ENCODE measurements around the gene ADAP1. TPM values are rescaled to one million over a fixed set of nuclear protein-coding genes. Genes with fewer than 3 reads are reported as not detected.

Gene ADAP1
- total and polyA plus RNA-seq, 12 donors: 0.29 to 60.2 (median 9.3) TPM

DNA sequence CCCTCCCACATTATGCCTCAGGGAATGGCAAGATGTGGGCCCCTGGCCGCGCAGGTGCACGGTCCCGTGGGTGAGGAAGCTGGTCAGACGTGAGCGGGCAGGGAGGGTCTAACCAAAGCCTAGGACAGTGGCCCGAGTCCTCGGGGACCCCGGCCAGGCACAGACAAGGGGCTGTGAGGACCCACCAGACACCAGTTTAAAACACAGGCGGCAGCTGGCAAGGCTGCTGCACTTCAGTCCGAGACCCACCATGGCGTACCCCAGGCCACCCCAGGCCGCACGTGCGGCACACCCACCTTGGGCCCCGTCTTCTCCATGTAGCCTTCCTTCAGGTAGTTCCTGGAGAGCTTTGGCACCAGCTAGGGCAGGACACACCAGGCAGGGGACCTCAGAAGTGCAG is 54.7 kb downstream of the ADAP1 start:
- Histone ChIP-seq H3K36me3 (replicated peaks in 1 of 2) (peaks cover 0 to 26% of the 10 kb centered on the region in 2 donors), H3K4me3 (no peak overlapping the region), H3K27ac (no peak overlapping the region), H3K9me3 (replicated peaks in 1 of 3) (no peaks in the 10 kb centered on the region), H3K27me3 (no peaks in the 10 kb centered on the region), H3K4me1 (replicated peaks in 1 of 2) (peaks cover 5 to 8% of the 10 kb centered on the region in 2 donors)
- 95 to 97% (median 95%) methylated on average over 9 to 16 of the region's 16 CpGs for WGBS, 4 donors
- intact Hi-C loops (cut with DNase I): no loop called here
- no peak for TF ChIP-seq POLR2A (IDR thresholded peaks at IDR 0.05)
- TF ChIP-seq, protein P1, sequence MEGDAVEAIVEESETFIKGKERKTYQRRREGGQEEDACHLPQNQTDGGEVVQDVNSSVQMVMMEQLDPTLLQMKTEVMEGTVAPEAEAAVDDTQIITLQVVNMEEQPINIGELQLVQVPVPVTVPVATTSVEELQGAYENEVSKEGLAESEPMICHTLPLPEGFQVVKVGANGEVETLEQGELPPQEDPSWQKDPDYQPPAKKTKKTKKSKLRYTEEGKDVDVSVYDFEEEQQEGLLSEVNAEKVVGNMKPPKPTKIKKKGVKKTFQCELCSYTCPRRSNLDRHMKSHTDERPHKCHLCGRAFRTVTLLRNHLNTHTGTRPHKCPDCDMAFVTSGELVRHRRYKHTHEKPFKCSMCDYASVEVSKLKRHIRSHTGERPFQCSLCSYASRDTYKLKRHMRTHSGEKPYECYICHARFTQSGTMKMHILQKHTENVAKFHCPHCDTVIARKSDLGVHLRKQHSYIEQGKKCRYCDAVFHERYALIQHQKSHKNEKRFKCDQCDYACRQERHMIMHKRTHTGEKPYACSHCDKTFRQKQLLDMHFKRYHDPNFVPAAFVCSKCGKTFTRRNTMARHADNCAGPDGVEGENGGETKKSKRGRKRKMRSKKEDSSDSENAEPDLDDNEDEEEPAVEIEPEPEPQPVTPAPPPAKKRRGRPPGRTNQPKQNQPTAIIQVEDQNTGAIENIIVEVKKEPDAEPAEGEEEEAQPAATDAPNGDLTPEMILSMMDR (IDR thresholded peaks at IDR 0.05): no peak
- DNase-seq: no peak

DNA sequence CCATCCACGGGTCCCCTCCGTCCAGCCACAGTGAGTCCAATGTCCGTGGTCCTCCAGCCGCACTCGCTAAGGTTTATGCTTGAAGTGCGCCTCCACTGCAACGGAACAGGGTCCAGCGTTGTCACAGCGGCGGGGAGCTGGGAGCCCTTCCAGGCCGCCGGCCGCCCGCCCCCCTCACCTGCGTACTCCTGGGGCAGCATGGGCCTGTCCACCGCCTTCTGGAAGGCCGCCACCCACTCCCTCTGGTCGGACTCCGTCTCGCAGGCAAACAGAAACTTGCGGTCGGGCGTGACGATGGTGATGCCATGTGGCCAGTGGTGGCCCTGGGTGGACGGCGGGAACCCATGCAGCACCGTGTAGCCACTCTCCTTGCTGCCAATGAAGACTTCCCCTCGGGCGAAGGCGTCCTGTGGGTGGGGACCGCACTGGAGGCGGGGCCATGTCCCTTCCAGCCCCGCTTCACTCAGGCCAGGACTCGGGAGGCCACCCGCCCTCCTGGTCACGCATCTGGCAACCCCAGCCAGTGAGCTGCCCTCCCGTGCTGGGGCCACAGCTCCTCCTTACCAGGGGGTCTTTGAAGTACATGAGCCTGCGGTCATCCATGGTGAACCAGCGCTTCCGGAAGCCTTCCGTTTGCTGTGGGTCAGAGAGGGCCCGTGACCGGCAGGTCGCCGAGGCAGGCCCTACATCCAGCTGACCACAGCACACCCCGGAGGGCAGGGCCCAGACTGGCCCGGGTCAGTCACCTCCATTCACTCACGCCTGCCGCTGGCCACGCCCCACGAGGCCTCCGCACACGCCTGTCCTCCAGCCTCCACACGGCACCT is 55.4 kb downstream of the ADAP1 start:
- intact Hi-C loops (cut with DNase I): no loop called here
- WGBS, 4 donors: 85 to 92% (median 91%) methylated on average over 25 to 54 of the region's 54 CpGs

DNA sequence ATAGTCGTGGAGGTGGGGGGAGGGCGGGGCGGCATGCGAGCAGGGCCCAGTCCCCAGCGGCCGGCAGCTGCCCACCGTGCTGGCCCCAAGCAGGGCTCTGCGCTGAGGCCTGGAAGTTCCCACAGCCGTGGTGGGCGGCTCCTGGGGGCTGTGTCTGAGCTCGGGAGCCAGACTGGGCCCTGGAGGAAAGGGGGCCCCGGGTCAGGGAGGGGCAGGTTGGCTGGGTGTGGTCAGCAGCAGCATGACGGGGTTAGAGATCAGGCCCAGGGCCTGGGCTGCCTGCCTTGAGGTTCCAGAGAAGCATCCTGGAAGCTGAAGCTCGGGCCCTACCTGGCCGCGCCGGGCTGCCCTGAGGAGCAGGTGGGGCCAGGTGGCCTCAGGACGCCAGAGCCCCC is 56.0 kb downstream of the ADAP1 start:
- Histone ChIP-seq H3K9me3 (replicated peaks in 1 of 3) (no peaks in the 10 kb centered on the region), H3K27ac (no peak overlapping the region), H3K36me3 (replicated peaks in 1 of 2) (peaks cover 0 to 40% of the 10 kb centered on the region in 2 donors), H3K4me1 (replicated peaks in 1 of 2) (peaks cover 5 to 8% of the 10 kb centered on the region in 2 donors), H3K27me3 (no peaks in the 10 kb centered on the region), H3K4me3 (no peak overlapping the region)
- TF ChIP-seq, protein P1 (IDR thresholded peaks at IDR 0.05): no peak
- TF ChIP-seq POLR2A (IDR thresholded peaks at IDR 0.05): no peak
- 79 to 87% (median 85%) methylated on average over 6 to 18 of the region's 18 CpGs for WGBS, 4 donors
- no peak for DNase-seq
- intact Hi-C loops (cut with DNase I): no loop called here

More for the DNA sequence above, 55.4 kb downstream of the ADAP1 start:
- no peak for TF ChIP-seq POLR2A (IDR thresholded peaks at IDR 0.05)
- TF ChIP-seq, protein P1 (IDR thresholded peaks at IDR 0.05): no peak
- no peak for DNase-seq
- Histone ChIP-seq H3K27ac (no peak overlapping the region), H3K4me1 (replicated peaks in 1 of 2) (peaks cover 5 to 8% of the 10 kb centered on the region in 2 donors), H3K9me3 (replicated peaks in 1 of 3) (no peaks in the 10 kb centered on the region), H3K36me3 (replicated peaks in 1 of 2) (peaks cover 0 to 34% of the 10 kb centered on the region in 2 donors), H3K4me3 (no peak overlapping the region), H3K27me3 (no peaks in the 10 kb centered on the region)

DNA sequence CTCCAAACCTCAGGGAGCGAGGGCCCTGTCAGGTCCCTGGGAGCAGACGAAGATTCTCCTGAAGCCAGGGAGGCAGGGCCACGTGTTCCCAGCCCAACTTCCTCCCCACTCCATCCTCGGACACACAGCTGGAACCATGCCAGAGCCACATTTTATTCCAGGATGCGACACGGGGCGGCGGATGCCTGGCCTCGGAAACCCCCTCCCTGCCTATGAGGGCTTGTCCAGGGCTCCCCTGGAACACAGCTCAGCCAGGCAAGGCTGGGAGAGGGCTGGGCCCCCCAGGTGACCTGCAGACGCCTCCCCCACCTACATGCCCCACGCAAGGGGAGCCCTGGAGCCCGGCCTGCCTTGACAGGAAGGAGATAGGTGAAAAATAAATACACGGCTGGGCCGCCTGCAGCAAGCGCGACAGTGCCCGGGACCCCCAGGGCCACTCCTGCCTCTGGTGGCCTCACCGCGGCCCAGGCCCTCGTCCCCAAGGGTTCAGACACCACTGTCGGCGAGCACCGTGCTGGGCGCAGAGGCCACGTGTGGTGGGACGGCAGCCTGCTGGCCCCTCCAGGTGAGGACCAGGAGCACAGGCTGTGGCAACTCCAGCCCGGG is 56.6 kb downstream of the ADAP1 start:
- H3K27ac ChIP-seq: peak overlapping the region in 1 of 5 donors; percentile 34
- H3K9me3 ChIP-seq (replicated peaks in 1 of 3): no peaks in the 10 kb centered on the region
- peak; percentile 60 to 84 (median 75) for DNase-seq
- H3K4me1 ChIP-seq (replicated peaks in 1 of 2): peaks cover 5 to 8% of the 10 kb centered on the region in 2 donors
- no peaks in the 10 kb centered on the region for H3K27me3 ChIP-seq
- peaks cover 0 to 40% of the 10 kb centered on the region in 2 donors for H3K36me3 ChIP-seq (replicated peaks in 1 of 2)
- intact Hi-C loops (cut with DNase I): no loop called here
- H3K4me3 ChIP-seq: no peak overlapping the region
- WGBS, 4 donors: 46 to 60% (median 59%) methylated on average over 3 to 27 of the region's 27 CpGs
- TF ChIP-seq, protein P1 (IDR thresholded peaks at IDR 0.05): no peak
- no peak for TF ChIP-seq POLR2A (IDR thresholded peaks at IDR 0.05)

Data from adrenal gland (tissue), 12 donors.